Adrenal gland (tissue), 12 donors: ENCODE results near the gene AK6. TPM values are rescaled to one million over a fixed set of nuclear protein-coding genes. Genes with fewer than 3 reads are reported as not detected.

Experiments
- DNase-seq, 7 donors: peaks; one replicate each; pipeline ENCODE4 v3.0.0-alpha.2; 2019 to 2020
- H3K27ac ChIP-seq, 5 donors: fragments of 200-600 bp; sonication (generic) in 4 of 5; 1 replicate in 3 of 5; 2 replicates in 2 of 5; pipeline versions ENCODE4 v1.5.1 to v1.8.0; 2016 to 2020; ENCODE audit warnings: mild to moderate bottlenecking in 1 of 5
- H3K27me3 ChIP-seq: fragments of 200-600 bp; 2 replicates; pipeline ENCODE4 v1.8.0; 2021
- H3K36me3 ChIP-seq, 2 donors: fragments of 200-600 bp; replicated peaks in 1 of 2; 1 replicate in 1 of 2; 2 replicates in 1 of 2; pipeline versions ENCODE4 v1.5.1 to v1.8.0; 2018 to 2022
- H3K4me1 ChIP-seq, 2 donors: fragments of 200-600 bp; replicated peaks in 1 of 2; 1 replicate in 1 of 2; 2 replicates in 1 of 2; pipeline versions ENCODE4 v1.5.1 to v1.8.0; 2018 to 2021
- H3K4me3 ChIP-seq, 4 donors: fragments of 200-600 bp; sonication (generic) in 3 of 4; one replicate each; pipeline ENCODE4 v1.5.1; 2016 to 2018
- H3K9me3 ChIP-seq, 3 donors: fragments of 200-600 bp; sonication (generic) in 1 of 3; replicated peaks in 1 of 3; 1 replicate in 2 of 3; 2 replicates in 1 of 3; pipeline versions ENCODE4 v1.5.1 to v1.8.0; 2016 to 2021
- POLR2A ChIP-seq, 2 donors: fragments of 450-650 bp; IDR thresholded peaks; one replicate each; pipeline ENCODE4 v1.6.1; 2017; ENCODE audit warnings: antibody characterized with exemption in 2 of 2, mild to moderate bottlenecking in 2 of 2, moderate library complexity in 1 of 2
- WGBS, 4 donors: extraction: QIAGEN DNeasy Blood & Tissue Kit in 2 of 4; methylation state at CpG; one replicate each; pipeline versions ENCODE4 v1.1.5 to v1.1.7; 2013 to 2017; 5-methylcytosine and 5-hydroxymethylcytosine counted together
- intact Hi-C, 2 donors: fragments of 100-400 bp; cut with DNase I; formaldehyde crosslinking; loops; one replicate each; pipeline versions ENCODE4 v1.14.1 to v1.15.0; 2022 to 2023
- polyA plus RNA-seq, 3 donors: library from polyadenylated mRNA; stranded (reverse); fragments of 200-250 nt in 2 of 3; fragments of 350-450 nt in 1 of 3; fragmentation: Illumina TruSeq in 1 of 3; extraction: RNeasy Lipid Tissue Mini Kit (QIAGEN cat#74804) in 1 of 3; gene quantifications; one replicate each; pipeline ENCODE4 v1.2.3, GENCODE V29; 2013 to 2014
- total RNA-seq, 9 donors: library from RNA; depleted of rRNA in 4 of 9; stranded (reverse); fragments of >200 nt in 4 of 9; fragments of 120-200 nt in 1 of 9; fragmentation: NEBNext Ultra II Directional in 1 of 9; extraction: Animal tissue kit (Norgen Biotek cat#: 25700) in 1 of 9; gene quantifications; one replicate each; pipeline versions ENCODE4 v1.1.0 to v1.2.4, GENCODE V29; 2013 to 2023
- TF ChIP-seq, protein P1 (sequence below), 6 experiments: fragments of 450-650 bp in 4 of 6; fragments of 200-600 bp in 2 of 6; sonication (generic) in 1 of 6; IDR thresholded peaks; 1 replicate in 5 of 6; 2 replicates in 1 of 6; pipeline versions ENCODE4 v1.5.1 to v1.8.0; 2016 to 2021; ENCODE audit warnings: antibody characterized with exemption in 6 of 6, mild to moderate bottlenecking in 2 of 6, moderate library complexity in 1 of 6
- donor health status: healthy with polysubstance abuse.
- donor health status: Bipolar disorder and iron deficiency.
- donor health status: DM: yes; HTN: yes; CAD: no.
- donor health status: DM: no; HTN: no; CAD: no.
- donor health status: DM: no; HTN: no; CAD: no.
- donor health status: DM: yes; HTN: yes; CAD: no.

The AK6 gene
- total and polyA plus RNA-seq, 12 donors = 9.6 to 190 (median 54.7) TPM

DNA sequence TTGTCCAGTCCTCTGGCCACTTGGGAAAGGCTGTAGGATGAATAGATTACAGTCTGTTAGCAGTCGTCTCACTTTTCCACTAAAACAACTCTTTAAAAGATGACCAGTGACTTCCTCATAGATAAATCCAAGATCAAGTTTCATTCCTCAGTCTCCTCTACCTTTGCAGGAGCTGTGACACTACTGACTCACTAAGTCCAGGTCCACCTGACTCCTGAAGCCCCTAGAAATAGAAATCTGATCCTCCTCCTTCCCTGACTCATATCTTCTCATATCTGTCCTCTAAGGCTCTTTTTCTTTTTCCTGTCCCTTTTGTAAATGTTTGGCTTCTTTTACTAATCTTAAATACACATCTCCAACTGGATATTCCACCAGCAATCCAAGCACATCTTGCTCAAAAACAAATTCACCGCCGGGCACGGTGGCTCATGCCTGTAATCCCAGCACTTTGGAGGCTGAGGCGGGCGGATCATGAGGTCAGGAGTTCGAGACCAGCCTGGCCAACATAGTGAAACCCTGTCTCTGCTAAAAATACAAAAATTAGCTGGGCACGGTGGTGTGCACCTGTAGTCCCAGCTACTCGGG lies 39.3 kb downstream of the AK6 start:
- Histone ChIP-seq H3K27ac (no peak overlapping the region), H3K4me1 (peaks cover 0 to 13% of the 10 kb centered on the region in 2 donors), H3K9me3 (no peaks in the 10 kb centered on the region), H3K27me3 (no peaks in the 10 kb centered on the region), H3K4me3 (no peak overlapping the region), H3K36me3 (no peaks in the 10 kb centered on the region)
- TF ChIP-seq, protein P1, sequence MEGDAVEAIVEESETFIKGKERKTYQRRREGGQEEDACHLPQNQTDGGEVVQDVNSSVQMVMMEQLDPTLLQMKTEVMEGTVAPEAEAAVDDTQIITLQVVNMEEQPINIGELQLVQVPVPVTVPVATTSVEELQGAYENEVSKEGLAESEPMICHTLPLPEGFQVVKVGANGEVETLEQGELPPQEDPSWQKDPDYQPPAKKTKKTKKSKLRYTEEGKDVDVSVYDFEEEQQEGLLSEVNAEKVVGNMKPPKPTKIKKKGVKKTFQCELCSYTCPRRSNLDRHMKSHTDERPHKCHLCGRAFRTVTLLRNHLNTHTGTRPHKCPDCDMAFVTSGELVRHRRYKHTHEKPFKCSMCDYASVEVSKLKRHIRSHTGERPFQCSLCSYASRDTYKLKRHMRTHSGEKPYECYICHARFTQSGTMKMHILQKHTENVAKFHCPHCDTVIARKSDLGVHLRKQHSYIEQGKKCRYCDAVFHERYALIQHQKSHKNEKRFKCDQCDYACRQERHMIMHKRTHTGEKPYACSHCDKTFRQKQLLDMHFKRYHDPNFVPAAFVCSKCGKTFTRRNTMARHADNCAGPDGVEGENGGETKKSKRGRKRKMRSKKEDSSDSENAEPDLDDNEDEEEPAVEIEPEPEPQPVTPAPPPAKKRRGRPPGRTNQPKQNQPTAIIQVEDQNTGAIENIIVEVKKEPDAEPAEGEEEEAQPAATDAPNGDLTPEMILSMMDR (IDR thresholded peaks at IDR 0.05) = no peak
- TF ChIP-seq POLR2A (IDR thresholded peaks at IDR 0.05) = no peak
- intact Hi-C loops = loop anchor here in 1 of 2 donors (10.0 kb wide), 2 partner anchors 235 to 285 kb away; partner anchors contain the start of gene SLC30A5
- WGBS, 4 donors = 91 to 97% (median 91%) methylated on average over 9 of the region's 9 CpGs
- DNase-seq = peak in 1 of 7 donors; percentile 33

DNA sequence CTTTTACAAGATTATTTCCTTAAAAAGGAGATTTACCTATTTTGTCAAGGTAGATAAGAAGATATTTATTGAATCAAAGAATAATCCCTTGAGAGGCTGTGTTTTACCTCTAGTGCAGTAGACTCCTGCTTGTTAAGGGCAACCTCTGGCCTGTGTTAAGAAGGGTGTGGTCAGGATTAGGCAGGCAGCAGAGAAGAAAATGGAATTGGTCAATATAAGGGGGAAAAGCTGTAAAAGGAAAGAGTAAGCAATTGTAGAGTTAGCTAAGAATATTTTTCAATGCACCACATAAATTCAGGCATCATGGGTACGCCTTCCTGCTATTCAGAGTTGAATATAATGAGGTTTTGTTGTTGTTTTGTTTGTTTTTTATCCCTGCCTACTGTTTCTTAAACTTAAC lies 43.0 kb downstream of the AK6 start:
- H3K27me3 ChIP-seq = no peaks in the 10 kb centered on the region
- 81 to 100% (median 96%) methylated on average over 1 of the region's 1 CpG for WGBS, 4 donors
- H3K27ac ChIP-seq = no peak overlapping the region
- DNase-seq = no peak
- intact Hi-C loops = no loop called here
- no peak overlapping the region for H3K4me3 ChIP-seq
- H3K4me1 ChIP-seq = no peaks in the 10 kb centered on the region
- TF ChIP-seq POLR2A (IDR thresholded peaks at IDR 0.05) = no peak
- TF ChIP-seq, protein P1 (IDR thresholded peaks at IDR 0.05) = no peak
- H3K9me3 ChIP-seq = no peaks in the 10 kb centered on the region
- no peaks in the 10 kb centered on the region for H3K36me3 ChIP-seq

DNA sequence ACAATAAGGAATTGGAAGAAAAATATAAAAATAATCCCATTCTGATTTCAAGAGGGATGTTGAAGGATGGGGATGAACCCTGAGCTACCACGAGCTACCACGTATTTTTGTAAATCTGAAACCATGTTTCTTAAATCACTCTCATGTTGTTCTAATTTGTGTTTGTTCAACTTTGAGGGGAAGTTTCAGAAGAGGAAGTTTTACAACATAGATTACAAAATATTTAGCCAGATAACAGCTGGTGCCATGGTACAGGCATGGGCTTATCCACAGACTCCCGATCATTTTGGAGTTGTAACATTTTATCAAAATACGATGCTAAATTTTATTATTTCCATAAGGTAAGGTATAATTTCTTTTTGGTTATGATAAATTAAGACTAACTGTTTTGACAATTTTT lies 51.9 kb downstream of the AK6 start:
- Histone ChIP-seq H3K9me3 (no peaks in the 10 kb centered on the region), H3K27ac (no peak overlapping the region), H3K4me1 (no peaks in the 10 kb centered on the region), H3K4me3 (no peak overlapping the region), H3K27me3 (no peaks in the 10 kb centered on the region), H3K36me3 (peaks cover 0 to 4% of the 10 kb centered on the region in 2 donors)
- no peak for DNase-seq
- 71 to 87% (median 84%) methylated on average over 4 of the region's 4 CpGs for WGBS, 4 donors
- intact Hi-C loops = no loop called here
- TF ChIP-seq POLR2A (IDR thresholded peaks at IDR 0.05) = no peak

DNA sequence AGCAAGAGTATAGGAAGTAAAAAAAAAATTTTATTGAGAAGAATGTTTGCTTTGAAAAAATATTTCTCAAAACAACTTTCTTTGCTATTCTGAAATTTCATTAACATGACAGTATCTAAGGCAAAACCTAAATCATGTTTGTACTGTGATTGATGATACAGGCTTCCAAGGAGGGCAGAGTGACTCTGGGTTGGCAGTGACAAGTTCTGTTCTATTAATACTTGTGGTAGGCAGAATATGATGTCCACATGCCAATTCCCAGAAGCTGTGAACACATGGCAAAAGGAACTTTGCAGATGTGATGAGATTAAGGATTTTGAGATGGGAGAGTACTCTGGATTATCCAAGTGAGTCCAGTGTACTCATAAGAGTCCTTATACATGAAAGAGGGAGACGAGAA lies 53.3 kb downstream of the AK6 start:
- Histone ChIP-seq H3K36me3 (peaks cover 0 to 4% of the 10 kb centered on the region in 2 donors), H3K4me3 (no peak overlapping the region), H3K27me3 (no peaks in the 10 kb centered on the region), H3K27ac (no peak overlapping the region), H3K4me1 (no peaks in the 10 kb centered on the region), H3K9me3 (no peaks in the 10 kb centered on the region)
- intact Hi-C loops = no loop called here
- no peak for TF ChIP-seq POLR2A (IDR thresholded peaks at IDR 0.05)
- TF ChIP-seq, protein P1 (IDR thresholded peaks at IDR 0.05) = no peak
- DNase-seq = no peak
- 96 to 100% (median 99%) methylated on average over 1 of the region's 1 CpG for WGBS, 4 donors

DNA sequence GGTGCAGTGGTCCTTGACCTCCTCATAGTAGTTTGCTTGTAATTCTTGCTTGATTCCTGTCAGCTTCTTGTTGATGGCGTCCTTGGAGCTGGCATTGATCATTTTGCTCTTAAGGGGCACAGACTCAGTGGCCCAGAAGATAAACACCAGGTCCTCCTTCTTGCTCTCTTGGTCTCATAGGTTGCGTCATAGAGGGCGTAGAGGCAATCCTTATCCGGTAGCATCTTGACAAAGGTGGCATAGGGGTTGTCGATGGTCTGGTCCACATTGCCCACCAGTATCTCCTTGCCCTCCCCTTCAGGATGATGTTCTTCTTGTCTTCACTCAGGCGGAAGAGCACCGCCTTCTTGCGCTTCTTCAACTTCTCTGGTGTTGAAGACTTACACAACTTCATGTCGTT lies 55.9 kb downstream of the AK6 start:
- 96 to 99% (median 97%) methylated on average over 9 of the region's 9 CpGs for WGBS, 4 donors
- Histone ChIP-seq H3K27me3 (no peaks in the 10 kb centered on the region), H3K4me3 (no peak overlapping the region), H3K9me3 (no peaks in the 10 kb centered on the region), H3K27ac (no peak overlapping the region), H3K4me1 (no peaks in the 10 kb centered on the region), H3K36me3 (peaks cover 0 to 4% of the 10 kb centered on the region in 2 donors)
- TF ChIP-seq, protein P1 (IDR thresholded peaks at IDR 0.05) = no peak
- TF ChIP-seq POLR2A (IDR thresholded peaks at IDR 0.05) = no peak
- intact Hi-C loops = no loop called here
- no peak for DNase-seq
